SK-N-SH (cell line): ENCODE measurements around the gene PRMT7. TPM values are rescaled to one million over a fixed set of nuclear protein-coding genes. Genes with fewer than 3 reads are reported as not detected.

ENCODE experiments used
- CTCF ChIA-PET: fragments of 300-600, 350-600 bp; formaldehyde crosslinking; extraction: SDS; loops from one replicate; lab custom pipeline; 2021; lab: Yijun Ruan, JAX
- POLR2A ChIA-PET: fragments of 350-600 bp; sonication (Branson Sonifier 250); formaldehyde crosslinking; extraction: SDS; loops from one replicate; lab custom pipeline; 2020; ENCODE audit warnings: antibody characterized with exemption, inconsistent platforms; lab: Yijun Ruan, JAX
- DNase-seq: peaks from one replicate; pipeline ENCODE4 v3.0.0; 2012
- H2AFZ ChIP-seq: fragments of 200-600 bp; sonication (generic); 2 replicates; pipeline ENCODE4 v1.8.1; 2016; ENCODE audit warnings: antibody characterized with exemption, mild to moderate bottlenecking, low read depth
- H3F3A ChIP-seq: fragments of 200-600 bp; sonication (generic); replicated peaks from 2 replicates; pipeline ENCODE3; 2016; ENCODE audit warnings: antibody characterized with exemption, mild to moderate bottlenecking; ENCODE audit not compliant: insufficient read depth
- H3K27ac ChIP-seq, 2 experiments: fragments of 200-500 bp in 1 of 2; fragments of 200-600 bp in 1 of 2; sonication (Bioruptor generic) in 1 of 2; sonication (generic), shearing (Covaris generic) in 1 of 2; 2 replicates each; pipeline versions ENCODE4 v1.5.1 to v1.6.1; 2014 to 2016; ENCODE audit warnings: low read depth in 2 of 2, inconsistent platforms in 1 of 2, low read length in 1 of 2, mild to moderate bottlenecking in 1 of 2, mixed read lengths in 1 of 2
- H3K27me3 ChIP-seq: fragments of 200-600 bp; sonication (generic), shearing (Covaris generic); 2 replicates; pipeline ENCODE4 v1.6.1; 2016; ENCODE audit warnings: mixed run types; ENCODE audit not compliant: insufficient read depth
- H3K36me3 ChIP-seq, 2 experiments: fragments of 200-500 bp in 1 of 2; fragments of 200-600 bp in 1 of 2; sonication (Bioruptor generic) in 1 of 2; sonication (generic) in 1 of 2; replicated peaks in 1 of 2; 2 replicates each; pipeline versions ENCODE3 to v1.5.1; 2014 to 2016; ENCODE audit warnings: low read length in 1 of 2, mild to moderate bottlenecking in 1 of 2; ENCODE audit not compliant: insufficient read depth in 2 of 2, control insufficient read depth in 1 of 2
- H3K4me1 ChIP-seq, 2 experiments: fragments of 200-500 bp in 1 of 2; fragments of 200-600 bp in 1 of 2; sonication (Bioruptor generic) in 1 of 2; sonication (generic), shearing (Covaris generic) in 1 of 2; 2 replicates each; pipeline versions ENCODE4 v1.5.1 to v1.6.1; 2014 to 2016; ENCODE audit warnings: low read depth in 1 of 2, low read length in 1 of 2, mixed run types in 1 of 2; ENCODE audit not compliant: insufficient read depth in 2 of 2, control insufficient read depth in 1 of 2
- H3K4me2 ChIP-seq: fragments of 200-600 bp; sonication (generic), shearing (Covaris generic); 2 replicates; pipeline ENCODE4 v1.6.1; 2017; ENCODE audit warnings: mixed run types
- H3K4me3 ChIP-seq, 2 experiments: fragments of 200-500 bp in 1 of 2; fragments of 200-600 bp in 1 of 2; sonication (Bioruptor generic) in 1 of 2; sonication (generic), shearing (Covaris generic) in 1 of 2; 2 replicates each; pipeline versions ENCODE4 v1.5.1 to v1.8.1; 2014 to 2016; ENCODE audit warnings: low read depth in 2 of 2, inconsistent platforms in 1 of 2, low read length in 1 of 2, mild to moderate bottlenecking in 1 of 2, mixed read lengths in 1 of 2, moderate library complexity in 1 of 2
- H3K79me2 ChIP-seq: fragments of 200-600 bp; sonication (generic); 2 replicates; pipeline ENCODE4 v1.8.1; 2017; ENCODE audit warnings: mild to moderate bottlenecking; ENCODE audit not compliant: insufficient read depth
- H3K9ac ChIP-seq: fragments of 200-600 bp; sonication (generic); 2 replicates; pipeline ENCODE4 v1.6.1; 2017; ENCODE audit warnings: mixed run types
- H3K9me2 ChIP-seq: fragments of 200-600 bp; sonication (generic); 2 replicates; pipeline ENCODE4 v1.6.1; 2017; ENCODE audit warnings: mixed run types
- H3K9me3 ChIP-seq: fragments of 200-600 bp; sonication (generic); 2 replicates; pipeline ENCODE4 v1.6.1; 2017; ENCODE audit warnings: mixed run types, mild to moderate bottlenecking, moderate library complexity
- H4K20me1 ChIP-seq: fragments of 200-600 bp; sonication (generic); 2 replicates; pipeline ENCODE4 v1.6.1; 2017; ENCODE audit warnings: mild to moderate bottlenecking, mixed run types; ENCODE audit not compliant: insufficient read depth
- ELF1 ChIP-seq: IDR thresholded peaks from 2 replicates; pipeline ENCODE4 v1.4.0; 2012
- FOSL2 ChIP-seq: IDR thresholded peaks from 2 replicates; pipeline ENCODE4 v1.4.0; 2012; ENCODE audit warnings: low read depth, mild to moderate bottlenecking, moderate library complexity, borderline replicate concordance
- FOXJ3 ChIP-seq: sonication (generic); formaldehyde crosslinking; IDR thresholded peaks from 2 replicates; pipeline ENCODE4 v1.5.1; 2020; ENCODE audit warnings: mild to moderate bottlenecking, missing genetic modification reagents
- GABPA ChIP-seq: IDR thresholded peaks from 2 replicates; pipeline ENCODE4 v1.4.0; 2012; ENCODE audit warnings: low read depth, mild to moderate bottlenecking
- GATA2 ChIP-seq: sonication (generic); formaldehyde crosslinking; IDR thresholded peaks from 2 replicates; pipeline ENCODE4 v1.5.0; 2020; ENCODE audit warnings: mild to moderate bottlenecking, missing genetic modification reagents
- MEF2A ChIP-seq: IDR thresholded peaks from 2 replicates; pipeline ENCODE4 v1.4.0; 2012; ENCODE audit warnings: low read depth, borderline replicate concordance
- RCOR1 ChIP-seq: fragments of 150-350 bp; IDR thresholded peaks from 2 replicates; pipeline ENCODE4 v1.6.1; 2017; ENCODE audit warnings: antibody characterized with exemption, low read length
- RFX5 ChIP-seq: IDR thresholded peaks from 2 replicates; pipeline ENCODE4 v1.6.1; 2012; ENCODE audit warnings: mild to moderate bottlenecking, improper control_type of control experiment, low read length
- RXRA ChIP-seq: IDR thresholded peaks from 2 replicates; pipeline ENCODE4 v1.4.0; 2012; ENCODE audit warnings: low read depth, mild to moderate bottlenecking, borderline replicate concordance
- TCF12 ChIP-seq: IDR thresholded peaks from 2 replicates; pipeline ENCODE4 v1.4.0; 2012
- TEAD4 ChIP-seq: IDR thresholded peaks from 2 replicates; pipeline ENCODE4 v1.4.0; 2012; ENCODE audit warnings: mild to moderate bottlenecking, borderline replicate concordance; ENCODE audit not compliant: insufficient read depth
- WGBS: methylation state at CpG from one replicate; pipeline ENCODE4 v1.1.6; 2017; ENCODE audit warnings: low lambda C conversion rate; 5-methylcytosine and 5-hydroxymethylcytosine counted together
- polyA plus RNA-seq, 3 experiments: library from polyadenylated mRNA; depleted of rRNA; stranded (reverse); fragments of >200 nt; gene quantifications; 2 replicates each; pipeline ENCODE4 v1.2.3, GENCODE V29; 2012
- TF ChIP-seq, protein P1 (sequence below): fragments of 200-600 bp; sonication (generic); IDR thresholded peaks from 2 replicates; pipeline ENCODE4 v1.6.1; 2017; ENCODE audit warnings: antibody characterized with exemption, mild to moderate bottlenecking, moderate library complexity
- TF ChIP-seq, protein P2 (sequence below): fragments of 150-350 bp; IDR thresholded peaks from 2 replicates; pipeline ENCODE4 v1.6.1; 2016; ENCODE audit warnings: mild to moderate bottlenecking, low read depth, low read length
- TF ChIP-seq, protein P3 (sequence below): IDR thresholded peaks from 2 replicates; pipeline ENCODE4 v1.4.0; 2012; ENCODE audit warnings: low read depth, borderline replicate concordance

PRMT7 gene
- polyA plus RNA-seq, 1 of the 3 experiments (the other 2 are of a cell fraction), result 46.0 TPM

DNA sequence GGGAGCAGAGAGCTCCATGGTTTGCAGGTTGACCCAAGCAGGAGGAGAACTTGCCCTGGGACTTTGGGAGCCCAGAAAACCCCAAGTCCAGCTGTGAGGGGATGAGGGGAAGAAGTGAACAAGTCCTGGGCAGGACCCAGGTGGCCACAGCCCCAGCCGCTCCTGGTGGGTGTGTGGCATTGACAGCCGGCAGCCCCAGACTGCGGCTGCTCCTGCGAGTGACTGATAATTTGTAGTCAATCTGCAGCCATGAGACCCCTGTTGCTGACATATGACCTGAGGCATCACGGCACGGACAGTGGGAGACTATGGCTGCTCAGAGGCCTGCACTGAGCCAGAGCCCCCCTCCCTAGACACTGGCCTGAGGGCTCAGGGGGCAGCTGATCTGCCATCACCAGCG is 66.4 kb downstream of the PRMT7 start:
- Histone ChIP-seq H3K27me3 (no peaks in the 10 kb centered on the region), H2AFZ (no peak overlapping the region), H3K79me2 (no peaks in the 10 kb centered on the region), H3K4me1 (peaks cover 0 to 24% of the 10 kb centered on the region in 2 experiments; a peak in 1 of 4 replicates), H3K36me3 (no peaks in the 10 kb centered on the region), H3K4me3 (no peak overlapping the region), H3K9me3 (no peaks in the 10 kb centered on the region), H3K9me2 (no peaks in the 10 kb centered on the region), H3K27ac (peak overlapping the region in 1 of 2 experiments; percentile 74; a peak in 2 of 4 replicates), H3K4me2 (no peak overlapping the region), H4K20me1 (no peaks in the 10 kb centered on the region), H3K9ac (no peak overlapping the region), H3F3A (no peaks in the 10 kb centered on the region)
- ChIA-PET CTCF (interaction anchor here (0.7 to 1.8 kb wide), 3 partner anchors 12 to 152 kb away, joined by 3 to 12 read pairs (median 4); no protein-coding TSS in a partner anchor), POLR2A (interaction anchor here (2.1 kb wide), 1 partner anchor 29 kb away, joined by 10 read pairs; no protein-coding TSS in a partner anchor)
- WGBS, result no CpG with 5 or more reads among the region's 7 CpGs
- TF ChIP-seq GABPA (no peak), RCOR1 (no peak), GATA2 (CRISPR knock-in tag) (no peak), RXRA (no peak), TEAD4 (no peak), RFX5 (no peak), FOSL2 (no peak), TCF12 (no peak), ELF1 (no peak), FOXJ3 (CRISPR knock-in tag) (no peak), MEF2A (no peak)
- TF ChIP-seq, protein P1, sequence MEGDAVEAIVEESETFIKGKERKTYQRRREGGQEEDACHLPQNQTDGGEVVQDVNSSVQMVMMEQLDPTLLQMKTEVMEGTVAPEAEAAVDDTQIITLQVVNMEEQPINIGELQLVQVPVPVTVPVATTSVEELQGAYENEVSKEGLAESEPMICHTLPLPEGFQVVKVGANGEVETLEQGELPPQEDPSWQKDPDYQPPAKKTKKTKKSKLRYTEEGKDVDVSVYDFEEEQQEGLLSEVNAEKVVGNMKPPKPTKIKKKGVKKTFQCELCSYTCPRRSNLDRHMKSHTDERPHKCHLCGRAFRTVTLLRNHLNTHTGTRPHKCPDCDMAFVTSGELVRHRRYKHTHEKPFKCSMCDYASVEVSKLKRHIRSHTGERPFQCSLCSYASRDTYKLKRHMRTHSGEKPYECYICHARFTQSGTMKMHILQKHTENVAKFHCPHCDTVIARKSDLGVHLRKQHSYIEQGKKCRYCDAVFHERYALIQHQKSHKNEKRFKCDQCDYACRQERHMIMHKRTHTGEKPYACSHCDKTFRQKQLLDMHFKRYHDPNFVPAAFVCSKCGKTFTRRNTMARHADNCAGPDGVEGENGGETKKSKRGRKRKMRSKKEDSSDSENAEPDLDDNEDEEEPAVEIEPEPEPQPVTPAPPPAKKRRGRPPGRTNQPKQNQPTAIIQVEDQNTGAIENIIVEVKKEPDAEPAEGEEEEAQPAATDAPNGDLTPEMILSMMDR, result no peak
- TF ChIP-seq, protein P2, sequence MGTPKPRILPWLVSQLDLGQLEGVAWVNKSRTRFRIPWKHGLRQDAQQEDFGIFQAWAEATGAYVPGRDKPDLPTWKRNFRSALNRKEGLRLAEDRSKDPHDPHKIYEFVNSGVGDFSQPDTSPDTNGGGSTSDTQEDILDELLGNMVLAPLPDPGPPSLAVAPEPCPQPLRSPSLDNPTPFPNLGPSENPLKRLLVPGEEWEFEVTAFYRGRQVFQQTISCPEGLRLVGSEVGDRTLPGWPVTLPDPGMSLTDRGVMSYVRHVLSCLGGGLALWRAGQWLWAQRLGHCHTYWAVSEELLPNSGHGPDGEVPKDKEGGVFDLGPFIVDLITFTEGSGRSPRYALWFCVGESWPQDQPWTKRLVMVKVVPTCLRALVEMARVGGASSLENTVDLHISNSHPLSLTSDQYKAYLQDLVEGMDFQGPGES, result no peak
- TF ChIP-seq, protein P3, sequence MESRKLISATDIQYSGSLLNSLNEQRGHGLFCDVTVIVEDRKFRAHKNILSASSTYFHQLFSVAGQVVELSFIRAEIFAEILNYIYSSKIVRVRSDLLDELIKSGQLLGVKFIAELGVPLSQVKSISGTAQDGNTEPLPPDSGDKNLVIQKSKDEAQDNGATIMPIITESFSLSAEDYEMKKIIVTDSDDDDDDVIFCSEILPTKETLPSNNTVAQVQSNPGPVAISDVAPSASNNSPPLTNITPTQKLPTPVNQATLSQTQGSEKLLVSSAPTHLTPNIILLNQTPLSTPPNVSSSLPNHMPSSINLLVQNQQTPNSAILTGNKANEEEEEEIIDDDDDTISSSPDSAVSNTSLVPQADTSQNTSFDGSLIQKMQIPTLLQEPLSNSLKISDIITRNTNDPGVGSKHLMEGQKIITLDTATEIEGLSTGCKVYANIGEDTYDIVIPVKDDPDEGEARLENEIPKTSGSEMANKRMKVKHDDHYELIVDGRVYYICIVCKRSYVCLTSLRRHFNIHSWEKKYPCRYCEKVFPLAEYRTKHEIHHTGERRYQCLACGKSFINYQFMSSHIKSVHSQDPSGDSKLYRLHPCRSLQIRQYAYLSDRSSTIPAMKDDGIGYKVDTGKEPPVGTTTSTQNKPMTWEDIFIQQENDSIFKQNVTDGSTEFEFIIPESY, result no peak
- no peak for DNase-seq
